ENCODE measurements around the gene NGF. TPM values are rescaled to one million over a fixed set of nuclear protein-coding genes. Genes with fewer than 3 reads are reported as not detected.
"Not testable (repeated sequence)": the region's sequence is repeated elsewhere in the genome, so short reads cannot be mapped to it uniquely, and the experiment has no call there.

Gene NGF
- total RNA-seq, 2 experiments from 2014 or later = not detected

GRCh38 chr1:115373305-115373704 lies 35.3 kb upstream of the NGF start:
- Mint-ChIP-seq H3K9me3 (no peaks in the 10 kb centered on the region), H3K27ac (no peak overlapping the region), H3K27me3 (peaks cover 1% of the 10 kb centered on the region), H3K36me3 (ENCODE audit: low read depth) (no peaks in the 10 kb centered on the region), H3K4me1 (ENCODE audit: low read depth) (no peaks in the 10 kb centered on the region), H3K4me3 (no peak overlapping the region)
- ChIA-PET CTCF (no interaction called here), POLR2A (no interaction called here)
- no peak for TF ChIP-seq CTCF (IDR thresholded peaks at IDR 0.05)
- DNase-seq (no peak), ATAC-seq (peak; percentile 17)
- intact Hi-C loops (cut with micrococcal nuclease) = no loop called here

- ChIA-PET CTCF (interaction anchor here (1.2 kb wide), 1 partner anchor 27 kb away, joined by 3 read pairs; the partner anchor contains the start of gene NGF), POLR2A (no interaction called here)
- no peak overlapping the region for H3K4me3 Mint-ChIP-seq
- no peaks in the 10 kb centered on the region for H3K36me3 Mint-ChIP-seq (ENCODE audit: low read depth)
- H3K27me3 Mint-ChIP-seq = peaks cover 2% of the 10 kb centered on the region
- intact Hi-C loops (cut with micrococcal nuclease) = no loop called here
- H3K9me3 Mint-ChIP-seq = peaks cover 3% of the 10 kb centered on the region
- no peak for TF ChIP-seq CTCF (IDR thresholded peaks at IDR 0.05)
- DNase-seq (no peak), ATAC-seq (no peak)
- no peaks in the 10 kb centered on the region for H3K4me1 Mint-ChIP-seq (ENCODE audit: low read depth)
- H3K27ac Mint-ChIP-seq = no peak overlapping the region
These were observed 27.7 kb upstream of the NGF start for GRCh38 chr1:115365738-115366137.

GRCh38 chr1:115364780-115365155 lies 26.7 kb upstream of the NGF start:
- H3K9me3 Mint-ChIP-seq = peaks cover 3% of the 10 kb centered on the region
- POLR2A ChIA-PET = no interaction called here

GRCh38 chr1:115364046-115364779 lies 26.2 kb upstream of the NGF start:
- ATAC-seq (no peak), DNase-seq (no peak)
- peaks cover 2% of the 10 kb centered on the region for H3K27me3 Mint-ChIP-seq
- CTCF ChIA-PET = no interaction called here
- intact Hi-C loops (cut with micrococcal nuclease) = no loop called here
- peaks cover 3% of the 10 kb centered on the region for H3K9me3 Mint-ChIP-seq
- H3K4me1 Mint-ChIP-seq (ENCODE audit: low read depth) = no peaks in the 10 kb centered on the region
- H3K36me3 Mint-ChIP-seq (ENCODE audit: low read depth) = no peaks in the 10 kb centered on the region
- H3K27ac Mint-ChIP-seq = no peak overlapping the region
- POLR2A ChIA-PET = no interaction called here
- no peak overlapping the region for H3K4me3 Mint-ChIP-seq
- TF ChIP-seq CTCF (IDR thresholded peaks at IDR 0.05) = no peak

More at GRCh38 chr1:115364780-115365155, 26.7 kb upstream of the NGF start:
- no peaks in the 10 kb centered on the region for H3K36me3 Mint-ChIP-seq (ENCODE audit: low read depth)
- H3K27ac Mint-ChIP-seq = no peak overlapping the region
- no peak for TF ChIP-seq CTCF (IDR thresholded peaks at IDR 0.05)
- intact Hi-C loops (cut with micrococcal nuclease) = no loop called here
- H3K4me1 Mint-ChIP-seq (ENCODE audit: low read depth) = no peaks in the 10 kb centered on the region
- peaks cover 2% of the 10 kb centered on the region for H3K27me3 Mint-ChIP-seq
- no peak overlapping the region for H3K4me3 Mint-ChIP-seq
- ATAC-seq (no peak), DNase-seq (no peak)
- CTCF ChIA-PET = interaction anchor here (1.2 kb wide), 1 partner anchor 26 kb away, joined by 3 read pairs; the partner anchor contains the start of gene NGF

- ChIA-PET POLR2A (no interaction called here), CTCF (no interaction called here)
- Mint-ChIP-seq H3K27ac (no peak overlapping the region), H3K4me3 (no peak overlapping the region), H3K36me3 (ENCODE audit: low read depth) (no peaks in the 10 kb centered on the region), H3K9me3 (peaks cover 5% of the 10 kb centered on the region), H3K27me3 (peaks cover 2% of the 10 kb centered on the region), H3K4me1 (ENCODE audit: low read depth) (no peaks in the 10 kb centered on the region)
- DNase-seq (no peak), ATAC-seq (no peak)
- intact Hi-C loops (cut with micrococcal nuclease) = no loop called here
- no peak for TF ChIP-seq CTCF (IDR thresholded peaks at IDR 0.05)
These were observed 25.1 kb upstream of the NGF start for GRCh38 chr1:115363171-115363570.

GRCh38 chr1:115360505-115361129 lies 22.6 kb upstream of the NGF start:
- H3K36me3 Mint-ChIP-seq (ENCODE audit: low read depth); H3K9me3 Mint-ChIP-seq; intact Hi-C loops (cut with micrococcal nuclease); H3K4me3 Mint-ChIP-seq; H3K27ac Mint-ChIP-seq; DNase-seq; POLR2A ChIA-PET; CTCF ChIA-PET; ATAC-seq; H3K27me3 Mint-ChIP-seq; H3K4me1 Mint-ChIP-seq (ENCODE audit: low read depth): not testable (repeated sequence)

GRCh38 chr1:115359787-115360452 lies 21.9 kb upstream of the NGF start:
- H3K9me3 Mint-ChIP-seq; POLR2A ChIA-PET; H3K4me3 Mint-ChIP-seq; H3K27me3 Mint-ChIP-seq; H3K36me3 Mint-ChIP-seq (ENCODE audit: low read depth); H3K27ac Mint-ChIP-seq; ATAC-seq; CTCF ChIA-PET; DNase-seq; intact Hi-C loops (cut with micrococcal nuclease); H3K4me1 Mint-ChIP-seq (ENCODE audit: low read depth): not testable (repeated sequence)
